Heart left ventricle (tissue), 16 donors: ENCODE data around the gene TFIP11. TPM values are rescaled to one million over a fixed set of nuclear protein-coding genes. Genes with fewer than 3 reads are reported as not detected.
"Not testable (repeated sequence)": the region's sequence is repeated elsewhere in the genome, so short reads cannot be mapped to it uniquely, and the experiment has no call there.

Experiments used
- ATAC-seq, 4 donors: fragments of 200-7000 bp; cut with Tn5 transposase; one replicate each; pipeline ENCODE4 v1.9.1; 2020 to 2022; ENCODE audit warnings: moderate library complexity in 4 of 4, mild to moderate bottlenecking in 3 of 4, moderate number of reproducible peaks in 1 of 4
- DNase-seq, 5 donors: peaks; one replicate each; pipeline ENCODE4 v3.0.0-alpha.2; 2020
- H3K27ac ChIP-seq, 12 donors: fragments of 200-600 bp; sonication (generic) in 4 of 12; one replicate each; pipeline versions ENCODE4 v1.5.0 to v1.8.0; 2016 to 2022; ENCODE audit warnings: mild to moderate bottlenecking in 2 of 12
- H3K27me3 ChIP-seq, 9 donors: fragments of 200-600 bp; sonication (generic) in 2 of 9; one replicate each; pipeline versions ENCODE4 v1.5.1 to v1.8.0; 2016 to 2022; ENCODE audit warnings: mild to moderate bottlenecking in 3 of 9
- H3K36me3 ChIP-seq, 9 donors: fragments of 200-600 bp; sonication (generic) in 2 of 9; one replicate each; pipeline versions ENCODE4 v1.5.0 to v1.8.0; 2018 to 2022; ENCODE audit warnings: mild to moderate bottlenecking in 2 of 9
- H3K4me1 ChIP-seq, 12 donors: fragments of 200-600 bp; sonication (generic) in 4 of 12; one replicate each; pipeline versions ENCODE4 v1.5.0 to v1.8.0; 2016 to 2022; ENCODE audit warnings: mild to moderate bottlenecking in 3 of 12
- H3K4me3 ChIP-seq, 12 donors: fragments of 200-600 bp; sonication (generic) in 4 of 12; one replicate each; pipeline versions ENCODE4 v1.5.0 to v1.8.0; 2017 to 2022; ENCODE audit warnings: mild to moderate bottlenecking in 9 of 12, moderate library complexity in 4 of 12
- H3K9me3 ChIP-seq, 12 donors: fragments of 200-600 bp; sonication (generic) in 4 of 12; one replicate each; pipeline versions ENCODE4 v1.5.0 to v1.8.0; 2016 to 2022; ENCODE audit warnings: mild to moderate bottlenecking in 1 of 12
- POLR2A ChIP-seq, 2 donors: fragments of 450-650 bp; IDR thresholded peaks; one replicate each; pipeline ENCODE4 v1.6.1; 2017; ENCODE audit warnings: antibody characterized with exemption in 2 of 2, mild to moderate bottlenecking in 2 of 2, moderate library complexity in 2 of 2
- WGBS, 4 donors: extraction: QIAGEN DNeasy Blood & Tissue Kit in 2 of 4; methylation state at CpG; one replicate each; pipeline versions ENCODE4 v1.1.5 to v1.1.7; 2013 to 2018; 5-methylcytosine and 5-hydroxymethylcytosine counted together
- intact Hi-C, 10 donors: fragments of 100-400 bp; cut with DNase I; formaldehyde crosslinking; loops; one replicate each; pipeline versions ENCODE4 v1.11.1 to v1.14.2; 2022
- polyA plus RNA-seq, 2 donors: library from polyadenylated mRNA; stranded (reverse); fragments of 200-250 nt; gene quantifications; one replicate each; pipeline ENCODE4 v1.2.3, GENCODE V29; 2013
- total RNA-seq, 9 donors: library from RNA; depleted of rRNA in 2 of 9; stranded (reverse); fragments of >200 nt in 2 of 9; fragmentation: NEBNext Ultra II Directional in 3 of 9; extraction: Animal tissue kit (Norgen Biotek cat#: 25700) in 3 of 9; gene quantifications; one replicate each; pipeline versions ENCODE4 v1.1.0 to v1.2.4, GENCODE V29; 2016 to 2023
- TF ChIP-seq, protein P1 (sequence below), 12 donors: fragments of 200-600 bp; sonication (generic) in 4 of 12; IDR thresholded peaks; one replicate each; pipeline versions ENCODE4 v1.5.0 to v1.8.0; 2018 to 2022; ENCODE audit warnings: antibody characterized with exemption in 12 of 12, mild to moderate bottlenecking in 5 of 12
- donor health status: ischemic (EF 13 %, LVEDD 7.1; RV severe dilation, severe dysfunction).
- donor health status: healthy with polysubstance abuse.
- donor health status: DM: no; HTN: yes; CAD: no.
- donor health status: DM: no; HTN: no; CAD: no.
- donor health status: ischemic (EF 25% LVEDD 6.9; RV normal size, moderate dysfunction).
- donor health status: ischemic (EF 25% LVEDD 5.7; RV mildly dilated, moderate dysfunction).
- donor health status: healthy.
- donor health status: DM: yes; HTN: yes; CAD: no.
- donor health status: ischemic (EF 35%, LVEDD 5.7; RV mildly dilated, moderate dysfunction).
- donor health status: nonischemic (EF 11% LVEDD 7.7; RV severe dilation, severe dysfunction).
- donor health status: DM: yes; HTN: yes; CAD: no.
- donor health status: PGD.
- donor health status: ischemic (EF 29% LVEDD 5.4; RV normal size, mild dysfunction).
- donor health status: nonischemic (EF 23%, LVEDD 6.1; RV moderate dilation, normal function).

The TFIP11 gene
- total and polyA plus RNA-seq, 11 donors: 15.1 to 28.0 (median 23.1) TPM

DNA sequence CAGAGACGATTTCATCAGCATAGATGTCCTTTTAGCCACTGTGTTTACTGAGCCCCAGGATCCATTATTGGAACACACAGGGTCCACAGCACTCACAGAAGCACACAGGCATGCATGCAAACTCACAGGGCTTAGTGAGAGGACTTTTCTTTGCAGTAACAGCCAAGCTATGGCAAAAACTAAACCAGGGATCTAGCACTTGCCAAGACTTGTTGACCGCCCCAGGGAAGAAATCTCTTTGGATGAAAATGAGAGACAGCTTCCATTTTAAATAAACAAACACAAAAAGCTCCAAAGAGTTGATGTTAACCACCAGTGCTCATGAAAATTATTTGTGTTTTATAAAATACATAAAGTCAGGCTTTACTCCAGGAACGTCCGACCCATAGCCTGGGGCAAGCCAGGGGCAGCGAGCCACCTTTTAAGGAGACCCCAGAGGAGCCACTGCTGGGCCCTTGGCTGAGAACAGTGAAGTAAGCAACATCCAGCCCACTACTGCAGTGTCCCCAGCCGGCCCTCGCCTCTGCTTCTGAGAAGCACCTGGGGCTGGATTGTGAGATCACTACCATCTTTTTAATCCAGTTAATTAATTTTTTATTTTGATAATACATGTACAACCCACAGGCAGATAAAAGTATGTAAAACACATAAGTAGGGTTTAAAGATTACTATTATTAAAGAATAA, 22.0 kb upstream of the TFIP11 start:
- intact Hi-C loops: no loop called here
- TF ChIP-seq, protein P1, sequence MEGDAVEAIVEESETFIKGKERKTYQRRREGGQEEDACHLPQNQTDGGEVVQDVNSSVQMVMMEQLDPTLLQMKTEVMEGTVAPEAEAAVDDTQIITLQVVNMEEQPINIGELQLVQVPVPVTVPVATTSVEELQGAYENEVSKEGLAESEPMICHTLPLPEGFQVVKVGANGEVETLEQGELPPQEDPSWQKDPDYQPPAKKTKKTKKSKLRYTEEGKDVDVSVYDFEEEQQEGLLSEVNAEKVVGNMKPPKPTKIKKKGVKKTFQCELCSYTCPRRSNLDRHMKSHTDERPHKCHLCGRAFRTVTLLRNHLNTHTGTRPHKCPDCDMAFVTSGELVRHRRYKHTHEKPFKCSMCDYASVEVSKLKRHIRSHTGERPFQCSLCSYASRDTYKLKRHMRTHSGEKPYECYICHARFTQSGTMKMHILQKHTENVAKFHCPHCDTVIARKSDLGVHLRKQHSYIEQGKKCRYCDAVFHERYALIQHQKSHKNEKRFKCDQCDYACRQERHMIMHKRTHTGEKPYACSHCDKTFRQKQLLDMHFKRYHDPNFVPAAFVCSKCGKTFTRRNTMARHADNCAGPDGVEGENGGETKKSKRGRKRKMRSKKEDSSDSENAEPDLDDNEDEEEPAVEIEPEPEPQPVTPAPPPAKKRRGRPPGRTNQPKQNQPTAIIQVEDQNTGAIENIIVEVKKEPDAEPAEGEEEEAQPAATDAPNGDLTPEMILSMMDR (IDR thresholded peaks at IDR 0.05): no peak
- H3K27me3 ChIP-seq: no peaks in the 10 kb centered on the region
- ATAC-seq: no peak
- H3K27ac ChIP-seq: peak overlapping the region in 3 of 12 donors; percentile 11 to 79 (median 11)
- DNase-seq: no peak
- 78 to 87% (median 85%) methylated on average over 7 of the region's 7 CpGs for WGBS, 4 donors
- no peak overlapping the region for H3K4me3 ChIP-seq
- H3K9me3 ChIP-seq: no peaks in the 10 kb centered on the region
- peaks cover 0 to 92% (median 50%) of the 10 kb centered on the region in 9 donors for H3K36me3 ChIP-seq
- peaks cover 0 to 21% (median 6%) of the 10 kb centered on the region in 12 donors for H3K4me1 ChIP-seq

DNA sequence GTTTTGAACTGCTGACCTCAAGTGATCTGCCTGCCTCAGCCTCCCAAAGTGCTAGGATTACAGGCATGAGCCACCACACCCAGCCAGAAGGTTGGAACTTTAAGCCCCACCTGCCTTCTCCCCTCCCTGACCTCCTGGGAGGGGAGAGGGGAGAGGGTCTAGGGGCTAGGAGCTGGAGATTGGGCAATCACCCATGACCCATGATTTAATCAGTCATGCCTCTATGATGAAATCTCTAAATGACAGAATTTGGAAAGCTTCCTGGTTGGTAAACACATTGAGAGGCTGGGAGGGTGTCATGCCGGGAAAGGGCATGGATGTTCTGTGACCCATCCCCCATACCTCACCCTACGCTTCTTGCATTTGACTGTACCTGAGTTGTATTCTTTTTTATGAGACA, 17.1 kb upstream of the TFIP11 start:
- Histone ChIP-seq H3K27me3 (no peaks in the 10 kb centered on the region), H3K4me3 (no peak overlapping the region), H3K27ac (peak overlapping the region in 4 of 12 donors; percentile 60 to 87 (median 81)), H3K9me3 (no peaks in the 10 kb centered on the region), H3K4me1 (peaks cover 0 to 38% (median 13%) of the 10 kb centered on the region in 12 donors), H3K36me3 (peaks cover 0 to 97% (median 62%) of the 10 kb centered on the region in 9 donors)
- TF ChIP-seq POLR2A (IDR thresholded peaks at IDR 0.05): no peak
- TF ChIP-seq, protein P1 (IDR thresholded peaks at IDR 0.05): no peak
- no peak for DNase-seq
- intact Hi-C loops: no loop called here
- WGBS, 4 donors: 59 to 77% (median 73%) methylated on average over 2 of the region's 2 CpGs
- ATAC-seq: peak in 1 of 4 donors; percentile 16

DNA sequence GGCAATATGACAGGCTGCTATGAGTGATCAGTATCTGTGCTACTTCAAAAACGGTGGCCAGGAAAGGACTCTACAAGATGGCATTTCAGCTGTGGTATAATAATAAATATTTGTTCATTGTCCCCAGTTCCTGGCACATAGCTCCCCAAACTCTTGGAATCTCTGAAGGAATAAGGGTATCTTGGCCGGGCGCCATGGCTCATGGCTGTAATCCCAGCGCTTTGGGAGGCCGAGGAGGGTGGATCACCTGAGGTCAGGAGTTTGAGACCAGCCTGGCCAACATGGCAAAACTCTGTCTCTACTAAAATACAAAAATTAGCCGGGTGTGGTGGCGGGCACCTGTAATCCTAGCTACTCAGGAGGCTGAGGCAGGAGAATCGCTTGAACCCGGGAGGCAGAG, 16.2 kb upstream of the TFIP11 start:
- Histone ChIP-seq H3K36me3 (peaks cover 0 to 98% (median 60%) of the 10 kb centered on the region in 9 donors), H3K4me1 (peaks cover 0 to 35% (median 10%) of the 10 kb centered on the region in 12 donors), H3K27ac (peak overlapping the region in 11 of 12 donors; percentile 23 to 87 (median 77))
- DNase-seq, H3K27me3 ChIP-seq, ATAC-seq, H3K4me3 ChIP-seq, intact Hi-C loops, H3K9me3 ChIP-seq: not testable (repeated sequence)
- 78 to 84% (median 82%) methylated on average over 9 of the region's 9 CpGs for WGBS, 4 donors

DNA sequence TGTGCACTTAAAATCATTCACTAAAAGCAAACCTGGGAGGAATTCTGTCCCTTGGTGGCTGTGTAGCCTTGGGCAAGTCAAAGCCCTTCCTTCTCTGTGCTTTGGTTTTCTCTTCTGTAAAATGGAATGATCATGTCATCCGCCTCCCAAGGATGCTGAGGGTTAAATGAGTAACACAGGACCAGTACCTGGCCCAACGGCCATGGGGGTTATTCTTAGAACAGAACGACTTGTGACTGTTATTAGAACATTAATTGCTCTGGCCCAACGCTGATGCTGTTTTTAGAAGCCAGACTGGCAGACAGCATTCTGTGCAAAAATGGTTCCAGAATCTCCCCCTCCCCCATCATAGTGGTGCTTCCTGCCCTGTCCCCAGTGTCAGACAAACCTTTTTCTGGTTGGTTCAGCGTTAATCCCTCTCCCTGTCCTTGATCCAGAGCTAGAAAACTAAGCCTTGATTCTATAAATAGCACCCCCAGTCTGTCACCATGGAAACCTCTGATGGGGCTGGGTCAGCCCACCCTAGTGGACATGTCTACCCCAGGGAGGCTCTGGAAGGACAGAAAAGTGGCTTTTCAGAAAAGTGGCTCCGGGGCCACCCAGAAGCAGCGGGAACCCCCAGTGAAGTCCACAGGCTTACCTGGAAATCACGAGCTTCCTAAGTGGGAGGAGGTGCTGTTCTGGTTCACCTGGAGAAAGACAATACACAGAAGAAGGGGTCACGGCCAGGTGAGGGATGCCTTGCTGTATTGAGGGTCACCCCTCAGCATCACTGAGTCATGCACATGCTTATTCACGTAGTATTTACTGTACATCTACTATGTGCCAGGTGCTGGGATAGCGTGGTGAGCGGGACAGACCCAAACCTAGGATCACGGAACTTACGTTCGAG, 15.5 kb upstream of the TFIP11 start:
- peaks cover 0 to 35% (median 10%) of the 10 kb centered on the region in 12 donors for H3K4me1 ChIP-seq
- WGBS, 4 donors: 55 to 66% (median 60%) methylated on average over 15 of the region's 15 CpGs
- H3K27ac ChIP-seq: peak overlapping the region; percentile 23 to 87 (median 78)
- TF ChIP-seq, protein P1 (IDR thresholded peaks at IDR 0.05): no peak
- no peak for TF ChIP-seq POLR2A (IDR thresholded peaks at IDR 0.05)
- no peaks in the 10 kb centered on the region for H3K27me3 ChIP-seq
- H3K36me3 ChIP-seq: peaks cover 0 to 91% (median 60%) of the 10 kb centered on the region in 9 donors
- DNase-seq (peak in 4 of 5 donors; percentile 56 to 81 (median 66)), ATAC-seq (peak; percentile 94 to 97 (median 95))
- H3K9me3 ChIP-seq: no peaks in the 10 kb centered on the region
- peak overlapping the region in 1 of 12 donors; percentile 1 for H3K4me3 ChIP-seq
- intact Hi-C loops: no loop called here
